H9 (cell line): ENCODE data around the gene MYCBP2. TPM values are rescaled to one million over a fixed set of nuclear protein-coding genes. Genes with fewer than 3 reads are reported as not detected.

Experiments used
- DNase-seq: peaks from one replicate; pipeline ENCODE4 v3.0.0-alpha.2; 2017
- H2AFZ ChIP-seq: one replicate; pipeline ENCODE4 v1.6.1; 2013; ENCODE audit warnings: mild to moderate bottlenecking, low read length, control low read depth, moderate library complexity
- H2AK5ac ChIP-seq: 2 replicates; pipeline ENCODE4 v1.6.1; 2013; ENCODE audit warnings: low read length, control low read depth, mixed read lengths; ENCODE audit not compliant: insufficient read length
- H2BK120ac ChIP-seq: one replicate; pipeline ENCODE4 v1.6.1; 2013; ENCODE audit warnings: low read depth, mild to moderate bottlenecking, low read length, control low read depth, inconsistent platforms; ENCODE audit not compliant: poor library complexity, severe bottlenecking
- H2BK12ac ChIP-seq: 2 replicates; pipeline ENCODE4 v1.6.1; 2013; ENCODE audit warnings: low read length, control low read depth, mixed read lengths, low read depth; ENCODE audit not compliant: insufficient read length
- H2BK15ac ChIP-seq: 2 replicates; pipeline ENCODE4 v1.6.1; 2013; ENCODE audit warnings: low read depth, low read length, control low read depth
- H2BK20ac ChIP-seq: one replicate; pipeline ENCODE4 v1.6.1; 2013; ENCODE audit warnings: low read depth, mild to moderate bottlenecking, low read length, control low read depth, inconsistent platforms; ENCODE audit not compliant: poor library complexity, severe bottlenecking
- H2BK5ac ChIP-seq: 2 replicates; pipeline ENCODE4 v1.6.1; 2013; ENCODE audit warnings: low read length, control low read depth, mixed read lengths; ENCODE audit not compliant: insufficient read length
- H3K14ac ChIP-seq: 2 replicates; pipeline ENCODE4 v1.6.1; 2013; ENCODE audit warnings: low read length, control low read depth; ENCODE audit not compliant: insufficient read depth
- H3K18ac ChIP-seq: 2 replicates; pipeline ENCODE4 v1.6.1; 2013; ENCODE audit warnings: low read depth, mild to moderate bottlenecking, mixed read lengths, low read length, control low read depth; ENCODE audit not compliant: insufficient read length
- H3K23ac ChIP-seq: 2 replicates; pipeline ENCODE4 v1.6.1; 2013; ENCODE audit warnings: low read length, control low read depth, mixed read lengths, low read depth; ENCODE audit not compliant: insufficient read length
- H3K23me2 ChIP-seq: 2 replicates; pipeline ENCODE4 v1.6.1; 2013; ENCODE audit warnings: low read depth, mild to moderate bottlenecking, mixed read lengths, low read length, control low read depth; ENCODE audit not compliant: insufficient read length, poor library complexity, severe bottlenecking
- H3K27ac ChIP-seq: 2 replicates; pipeline ENCODE4 v1.5.1; 2013; ENCODE audit warnings: low read length, control low read depth, mixed read lengths, low read depth; ENCODE audit not compliant: insufficient read length
- H3K27me3 ChIP-seq: 2 replicates; pipeline ENCODE4 v1.6.1; 2013; ENCODE audit warnings: low read length, control low read depth, inconsistent platforms; ENCODE audit not compliant: insufficient read depth
- H3K4ac ChIP-seq: 2 replicates; pipeline ENCODE4 v1.6.1; 2013; ENCODE audit warnings: low read depth, mild to moderate bottlenecking, control low read depth, inconsistent platforms, low read length, moderate library complexity
- H3K4me1 ChIP-seq: 2 replicates; pipeline ENCODE4 v1.6.1; 2013; ENCODE audit warnings: low read length, control low read depth, inconsistent platforms; ENCODE audit not compliant: insufficient read depth
- H3K4me2 ChIP-seq: 2 replicates; pipeline ENCODE4 v1.6.1; 2013; ENCODE audit warnings: low read length, control low read depth, mixed read lengths; ENCODE audit not compliant: insufficient read length, insufficient read depth
- H3K56ac ChIP-seq: 2 replicates; pipeline ENCODE4 v1.6.1; 2013; ENCODE audit warnings: low read depth, mild to moderate bottlenecking, mixed read lengths, low read length, control low read depth; ENCODE audit not compliant: insufficient read length
- H3K79me1 ChIP-seq: 2 replicates; pipeline ENCODE4 v1.6.1; 2013; ENCODE audit warnings: low read depth, mild to moderate bottlenecking, moderate library complexity, low read length, control low read depth, inconsistent platforms; ENCODE audit not compliant: insufficient read depth, poor library complexity, severe bottlenecking
- H3K79me2 ChIP-seq: 2 replicates; pipeline ENCODE4 v1.6.1; 2013; ENCODE audit warnings: low read length, control low read depth, inconsistent platforms; ENCODE audit not compliant: insufficient read depth
- H3K9ac ChIP-seq: 2 replicates; pipeline ENCODE4 v1.6.1; 2013; ENCODE audit warnings: low read length, control low read depth, mixed read lengths; ENCODE audit not compliant: insufficient read length; ENCODE audit errors: extremely low read depth
- H3K9me3 ChIP-seq: one replicate; pipeline ENCODE4 v1.6.1; 2013; ENCODE audit warnings: low read depth, low read length, inconsistent platforms; ENCODE audit not compliant: control insufficient read depth
- H3T11ph ChIP-seq: one replicate; pipeline ENCODE4 v1.6.1; 2013; ENCODE audit warnings: mild to moderate bottlenecking, low read length, control low read depth, inconsistent platforms
- H4K20me1 ChIP-seq: one replicate; pipeline ENCODE4 v1.6.1; 2013; ENCODE audit not compliant: control insufficient read depth, insufficient read length, insufficient read depth
- H4K5ac ChIP-seq: 2 replicates; pipeline ENCODE4 v1.6.1; 2013; ENCODE audit warnings: low read depth, mild to moderate bottlenecking, mixed read lengths, low read length, control low read depth; ENCODE audit not compliant: insufficient read length
- H4K8ac ChIP-seq: replicated peaks from 2 replicates; pipeline ENCODE4 v1.6.1; 2013; ENCODE audit warnings: low read length, control low read depth, mixed read lengths, low read depth; ENCODE audit not compliant: insufficient read length
- H4K91ac ChIP-seq: 2 replicates; pipeline ENCODE4 v1.6.1; 2013; ENCODE audit warnings: low read depth, mild to moderate bottlenecking, moderate library complexity, mixed read lengths, low read length, control low read depth; ENCODE audit not compliant: insufficient read length
- H3K27ac Mint-ChIP-seq, 3 experiments: 2 replicates in 2 of 3; 3 replicates in 1 of 3; pipeline ENCODE4 v1.8.0; 2020 to 2021; ENCODE audit warnings: mixed read lengths in 3 of 3, mild to moderate bottlenecking in 1 of 3, moderate library complexity in 1 of 3
- H3K27me3 Mint-ChIP-seq: 2 replicates; pipeline ENCODE4 v1.8.0; 2021; ENCODE audit warnings: low read depth, mild to moderate bottlenecking, moderate library complexity, mixed read lengths
- H3K36me3 Mint-ChIP-seq, 3 experiments: 2 replicates in 2 of 3; 3 replicates in 1 of 3; pipeline ENCODE4 v1.8.0; 2020 to 2021; ENCODE audit warnings: low read depth in 3 of 3, mixed read lengths in 3 of 3; ENCODE audit not compliant: insufficient read depth in 1 of 3
- H3K4me1 Mint-ChIP-seq, 2 experiments: 2 replicates each; pipeline ENCODE4 v1.8.0; 2020; ENCODE audit warnings: mixed read lengths in 2 of 2
- H3K4me3 Mint-ChIP-seq, 2 experiments: 2 replicates in 1 of 2; 3 replicates in 1 of 2; pipeline ENCODE4 v1.8.0; 2020 to 2021; ENCODE audit warnings: mild to moderate bottlenecking in 2 of 2, mixed read lengths in 2 of 2, moderate library complexity in 1 of 2
- H3K9me3 Mint-ChIP-seq, 2 experiments: 2 replicates in 1 of 2; 3 replicates in 1 of 2; pipeline ENCODE4 v1.8.0; 2020; ENCODE audit warnings: mild to moderate bottlenecking in 2 of 2, mixed read lengths in 2 of 2, moderate library complexity in 1 of 2
- CTCF ChIP-seq: fragments of 200-600 bp; sonication (generic); conservative IDR thresholded peaks from 3 replicates; pipeline ENCODE4 v1.8.0; 2021; ENCODE audit warnings: antibody characterized with exemption, mild to moderate bottlenecking
- WGBS: extraction: QIAGEN DNeasy Blood & Tissue Kit; methylation state at CpG from one replicate; pipeline ENCODE4 v1.1.7; 2013; ENCODE audit warnings: missing lambda C conversion rate, low lambda C conversion rate, mixed read lengths; ENCODE audit not compliant: insufficient read length; ENCODE audit errors: extremely low coverage; 5-methylcytosine and 5-hydroxymethylcytosine counted together
- total RNA-seq: library from RNA; stranded (reverse); gene quantifications from 2 replicates; pipeline ENCODE4 v1.2.1, GENCODE V29; 2021

Gene MYCBP2
- total RNA-seq, 1 experiment from 2014 or later = 32.0 TPM

GRCh38 chr13:77215543-77215942 is 111.4 kb downstream of the MYCBP2 start:
- no peaks in the 10 kb centered on the region for H3K4me1 Mint-ChIP-seq

More at GRCh38 chr13:77215543-77215942, 111.4 kb downstream of the MYCBP2 start:
- Mint-ChIP-seq H3K9me3 (no peaks in the 10 kb centered on the region), H3K4me3 (no peak overlapping the region), H3K36me3 (peaks cover 8 to 26% (median 20%) of the 10 kb centered on the region in 3 experiments), H3K27me3 (no peaks in the 10 kb centered on the region), H3K27ac (no peak overlapping the region)
- Histone ChIP-seq H2BK15ac (no peak overlapping the region), H2BK120ac (no peak overlapping the region), H3K79me2 (no peaks in the 10 kb centered on the region), H3K23me2 (no peaks in the 10 kb centered on the region), H3K23ac (no peak overlapping the region), H2AFZ (no peak overlapping the region), H3K27ac (no peak overlapping the region), H4K5ac (no peak overlapping the region), H3K9me3 (no peaks in the 10 kb centered on the region), H3K4me1 (no peaks in the 10 kb centered on the region), H4K8ac (no peak overlapping the region), H4K91ac (no peak overlapping the region), H3K79me1 (no peaks in the 10 kb centered on the region), H3T11ph (no peak overlapping the region), H4K20me1 (no peaks in the 10 kb centered on the region), H3K9ac (no peak overlapping the region), H3K27me3 (no peaks in the 10 kb centered on the region), H3K18ac (no peak overlapping the region), H2BK20ac (no peak overlapping the region), H3K4ac (no peak overlapping the region), H2BK5ac (no peak overlapping the region), H2AK5ac (no peak overlapping the region), H2BK12ac (no peak overlapping the region), H3K56ac (no peak overlapping the region), H3K14ac (no peak overlapping the region), H3K4me2 (no peak overlapping the region)
- WGBS = no CpG with 5 or more reads among the region's 2 CpGs
- TF ChIP-seq CTCF = no peak
- no peak for DNase-seq
